GM12892 (cell line): ENCODE results near the gene LDLRAD4.

ENCODE experiments used
- DNase-seq: peaks from one replicate; pipeline ENCODE4 v3.0.0; 2011; ENCODE audit not compliant: insufficient read length
- FAIRE-seq: peaks from 2 replicates; lab custom pipeline; 2011; peaks lifted over from hg19 to GRCh38; lab: Jason Lieb, UNC
- POLR2A ChIP-seq: IDR thresholded peaks from 2 replicates; pipeline ENCODE4 v1.6.1; 2011; ENCODE audit warnings: low read depth, low read length, control low read depth
- POLR2AphosphoS5 ChIP-seq: IDR thresholded peaks from 2 replicates; pipeline ENCODE4 v1.6.1; 2011; ENCODE audit warnings: low read depth, low read length, control low read depth
- TAF1 ChIP-seq: IDR thresholded peaks from 2 replicates; pipeline ENCODE4 v1.6.1; 2011; ENCODE audit warnings: low read depth, mild to moderate bottlenecking, control low read depth, low read length, borderline replicate concordance

Gene LDLRAD4

DNA sequence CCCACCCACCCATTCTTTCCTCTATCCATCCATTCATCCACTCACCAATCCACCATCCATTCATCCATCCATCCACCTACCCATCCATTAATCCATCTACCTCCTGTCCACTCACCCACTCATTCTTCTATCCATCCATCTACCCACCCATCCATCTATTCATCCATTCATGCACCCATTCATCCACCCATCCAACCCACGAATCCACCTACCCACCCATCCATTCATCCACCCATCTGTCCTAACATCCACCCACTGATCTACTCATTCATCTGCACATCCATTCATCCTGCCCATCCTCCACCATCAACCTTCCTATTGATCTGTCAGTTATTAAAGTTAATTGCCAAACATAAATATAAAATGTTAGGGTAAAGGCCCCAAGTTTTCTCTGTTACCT is 25.6 kb downstream of the LDLRAD4 start:
- DNase-seq (no peak), FAIRE-seq (no peak)
- no peak for TF ChIP-seq TAF1
- no peak for TF ChIP-seq POLR2AphosphoS5
- no peak for TF ChIP-seq POLR2A

DNA sequence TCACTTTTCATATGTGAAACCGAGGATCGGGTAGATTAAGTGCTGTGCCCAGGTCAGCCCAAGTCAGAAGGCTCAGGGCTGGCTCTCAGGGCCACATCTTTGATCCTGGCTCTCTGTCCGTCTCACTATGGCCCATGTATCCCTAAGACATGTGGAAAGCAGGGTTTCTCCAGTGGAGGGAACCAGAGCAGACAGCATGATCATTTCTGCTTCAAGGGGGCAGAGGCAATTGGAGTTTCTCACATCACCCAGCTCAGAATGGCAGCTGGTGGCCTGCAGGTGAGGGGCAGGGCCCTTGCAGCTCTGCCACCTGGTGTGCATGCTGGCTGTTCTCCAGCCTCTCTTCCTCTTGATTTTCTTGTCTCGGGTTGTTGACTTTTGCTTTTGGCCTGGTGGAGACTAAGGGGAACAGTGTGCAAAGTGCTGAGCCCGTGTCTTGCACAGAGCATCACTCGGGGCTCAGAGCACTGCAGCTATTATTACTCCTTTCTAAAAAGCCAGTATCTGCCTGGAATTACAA is 27.0 kb downstream of the LDLRAD4 start:
- TF ChIP-seq TAF1 (no peak), POLR2A (no peak), POLR2AphosphoS5 (no peak)
- DNase-seq (no peak), FAIRE-seq (no peak)

DNA sequence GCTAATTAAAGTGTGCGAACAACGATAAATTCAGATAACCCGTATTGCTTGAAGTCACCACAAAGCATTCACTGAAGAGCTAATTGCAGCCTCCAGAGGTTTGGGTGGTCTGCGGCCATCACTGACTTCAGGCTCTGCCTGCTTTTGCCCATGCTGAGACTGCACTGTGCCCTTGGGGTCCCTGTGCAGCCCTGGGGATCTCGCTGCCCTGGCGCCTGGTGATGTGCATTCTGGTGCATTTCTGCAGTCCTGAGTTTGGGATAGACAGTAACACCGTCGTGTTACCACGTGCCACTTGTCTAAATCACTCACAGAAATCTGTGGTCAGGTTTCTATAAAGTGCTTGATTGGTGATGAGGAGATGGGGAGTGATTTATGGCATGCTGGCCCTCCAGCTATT is 27.6 kb downstream of the LDLRAD4 start:
- TF ChIP-seq POLR2A: no peak
- no peak for TF ChIP-seq TAF1
- no peak for TF ChIP-seq POLR2AphosphoS5
- no peak for FAIRE-seq
- no peak for DNase-seq

GRCh38 chr18:13246591-13246990 is 28.0 kb downstream of the LDLRAD4 start:
- no peak for FAIRE-seq
- DNase-seq: no peak
- TF ChIP-seq TAF1 (no peak), POLR2AphosphoS5 (no peak), POLR2A (no peak)

- no peak for FAIRE-seq
- TF ChIP-seq POLR2A (no peak), POLR2AphosphoS5 (no peak), TAF1 (no peak)
- no peak for DNase-seq
Measured at GRCh38 chr18:13247506-13247905, 28.9 kb downstream of the LDLRAD4 start.

DNA sequence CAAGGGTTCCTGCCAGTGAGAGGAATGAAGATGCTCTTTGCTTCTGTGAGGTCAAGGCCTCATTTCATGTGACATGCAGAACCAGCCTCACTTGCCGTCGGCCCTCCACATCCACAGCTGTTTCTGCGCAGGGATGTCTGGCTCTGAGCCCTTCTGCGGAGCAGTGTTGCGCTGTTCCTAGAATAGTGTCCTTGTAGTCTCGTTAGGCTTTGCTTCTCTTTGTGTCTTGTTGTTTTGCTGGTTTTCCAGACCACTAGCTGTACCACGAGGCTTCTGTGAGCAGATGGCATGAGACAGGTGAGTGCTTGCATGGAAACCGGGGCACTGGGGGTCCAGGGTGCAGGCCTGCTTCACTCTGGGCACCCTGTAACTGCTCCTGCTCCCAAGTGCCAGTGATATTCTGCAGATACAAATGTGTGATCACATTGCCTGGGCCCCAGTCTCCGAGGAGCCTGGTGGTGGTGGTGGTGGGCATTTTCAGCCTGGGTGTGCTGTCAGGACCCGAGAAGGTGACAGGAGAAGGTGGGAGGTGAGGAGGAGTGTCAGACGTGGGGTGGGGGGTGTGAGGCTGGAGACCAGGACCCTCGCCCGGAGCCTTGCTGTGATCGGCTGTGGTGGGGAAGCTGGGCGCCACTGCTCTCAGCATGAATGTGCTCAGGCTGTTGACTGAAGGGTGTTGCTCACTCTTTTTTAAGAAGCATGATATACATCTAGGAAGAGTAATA is 34.3 kb downstream of the LDLRAD4 start:
- DNase-seq (no peak), FAIRE-seq (no peak)
- TF ChIP-seq TAF1 (no peak), POLR2A (no peak), POLR2AphosphoS5 (no peak)

- no peak for TF ChIP-seq POLR2A
- TF ChIP-seq TAF1: no peak
- no peak for TF ChIP-seq POLR2AphosphoS5
- DNase-seq: no peak
- no peak for FAIRE-seq
Measured at GRCh38 chr18:13253786-13254688, 35.5 kb downstream of the LDLRAD4 start.

GRCh38 chr18:13254971-13255927 is 36.7 kb downstream of the LDLRAD4 start:
- FAIRE-seq (no peak), DNase-seq (no peak)
- no peak for TF ChIP-seq TAF1
- TF ChIP-seq POLR2AphosphoS5: no peak

DNA sequence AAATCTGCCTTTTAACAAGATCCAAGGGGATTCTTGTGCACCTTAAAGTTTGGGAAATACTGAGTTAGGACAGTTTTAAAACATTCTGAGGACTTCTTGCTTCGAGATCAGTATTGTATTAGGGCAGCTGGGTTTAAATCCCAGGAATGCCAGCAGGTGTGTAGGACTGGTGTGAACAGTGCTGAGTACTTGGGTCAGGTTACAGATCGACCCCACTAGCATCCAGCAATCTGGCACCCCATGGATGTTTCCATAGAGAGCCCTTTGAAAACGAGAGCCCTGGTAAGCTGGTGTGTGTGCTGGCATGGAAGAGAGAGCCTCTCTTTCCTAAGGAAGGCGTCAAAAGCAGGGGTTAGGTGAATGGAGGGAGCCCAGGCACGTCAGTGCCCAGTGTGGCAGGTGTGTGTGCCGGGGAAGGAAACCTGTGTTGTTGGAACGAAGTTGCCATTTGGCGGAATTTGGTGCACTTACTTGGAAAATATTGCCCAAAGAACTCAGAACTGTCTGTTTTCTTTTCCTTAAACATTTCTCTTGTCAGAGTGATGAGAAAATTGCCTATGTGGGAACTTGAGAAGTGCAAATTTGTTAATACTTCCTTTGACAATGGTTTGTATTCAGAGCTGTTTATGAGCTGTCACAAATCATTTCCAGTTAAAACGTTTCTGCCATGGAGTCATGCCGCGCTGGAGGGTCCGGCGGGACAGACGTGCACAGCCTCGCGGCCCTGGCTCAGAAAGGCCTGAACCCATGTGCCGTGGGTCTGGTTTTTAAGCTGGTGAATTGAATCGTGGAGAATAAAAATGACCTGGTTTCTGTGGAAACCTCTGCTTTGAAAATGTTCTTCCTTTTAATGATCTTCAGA is 38.1 kb downstream of the LDLRAD4 start:
- no peak for FAIRE-seq
- no peak for TF ChIP-seq POLR2A
- no peak for TF ChIP-seq POLR2AphosphoS5
- TF ChIP-seq TAF1: no peak

More for the DNA sequence above, 38.1 kb downstream of the LDLRAD4 start:
- no peak for DNase-seq
